Endothelial cell of umbilical vein (primary cell): ENCODE data around the gene RTEL1. TPM values are rescaled to one million over a fixed set of nuclear protein-coding genes. Genes with fewer than 3 reads are reported as not detected.
A peak's percentile ranks its signal among the peaks of the same experiment; 100 is the strongest.

ENCODE experiments used
- BruUV-seq: library from RNA; stranded (reverse); fragments of 400-500 nt; replicated peaks from 2 replicates; lab custom pipeline; 2021; lab: Mats Ljungman, UMichigan
- CTCF ChIA-PET: fragments of 300-600, 350-600 bp; sonication (Branson Sonifier 250); formaldehyde crosslinking; loops from one replicate; lab custom pipeline; 2021; ENCODE audit warnings: antibody characterized with exemption, inconsistent platforms; lab: Charles Lee
- POLR2A ChIA-PET: fragments of 300-600, 350-600 bp; sonication (Branson Sonifier 250); formaldehyde crosslinking; loops from one replicate; lab custom pipeline; 2021; ENCODE audit warnings: antibody characterized with exemption, inconsistent platforms; lab: Charles Lee
- DNase-seq: peaks from one replicate; pipeline ENCODE4 v3.0.0-alpha.2; 2011; ENCODE audit warnings: low read depth, low spot score
- FAIRE-seq: peaks from 2 replicates; lab custom pipeline; 2011; peaks lifted over from hg19 to GRCh38; lab: Jason Lieb, UNC
- H2AFZ ChIP-seq: 2 replicates; pipeline ENCODE4 v1.6.0; 2012; ENCODE audit warnings: low read depth, low read length, control low read depth, inconsistent platforms
- H3K27ac ChIP-seq: 2 replicates; pipeline ENCODE4 v1.5.1; 2011; ENCODE audit warnings: low read depth, mild to moderate bottlenecking, control low read depth, low read length, moderate library complexity; ENCODE audit not compliant: insufficient read depth
- H3K27me3 ChIP-seq, 2 experiments: 2 replicates each; pipeline versions ENCODE4 v1.6.0 to v1.6.1; 2011; ENCODE audit warnings: low read length in 2 of 2, mixed read lengths in 1 of 2; ENCODE audit not compliant: control insufficient read depth in 2 of 2, insufficient read depth in 2 of 2
- H3K36me3 ChIP-seq, 2 experiments: 2 replicates in 1 of 2; 3 replicates in 1 of 2; pipeline ENCODE4 v1.5.1; 2011; ENCODE audit warnings: low read length in 2 of 2, mild to moderate bottlenecking in 1 of 2, moderate library complexity in 1 of 2; ENCODE audit not compliant: control insufficient read depth in 2 of 2, insufficient read depth in 2 of 2; ENCODE audit errors: extremely low read depth in 1 of 2
- H3K4me1 ChIP-seq: 3 replicates; pipeline ENCODE4 v1.5.1; 2011; ENCODE audit warnings: mild to moderate bottlenecking, low read length; ENCODE audit not compliant: control insufficient read depth, insufficient read depth; ENCODE audit errors: extremely low read depth
- H3K4me2 ChIP-seq: 2 replicates; pipeline ENCODE4 v1.6.1; 2011; ENCODE audit warnings: low read length, control low read depth, mixed read lengths; ENCODE audit not compliant: insufficient read depth
- H3K4me3 ChIP-seq, 3 experiments: fragments of 200-600 bp in 1 of 3; sonication (generic), shearing (Covaris generic) in 1 of 3; replicated peaks in 1 of 3; 2 replicates each; pipeline ENCODE4 v1.5.1; 2011 to 2016; ENCODE audit warnings: control low read depth in 3 of 3, low read length in 3 of 3, mild to moderate bottlenecking in 2 of 3, inconsistent platforms in 1 of 3, low read depth in 1 of 3, moderate library complexity in 1 of 3; ENCODE audit not compliant: insufficient read depth in 1 of 3
- H3K79me2 ChIP-seq: 2 replicates; pipeline ENCODE4 v1.6.0; 2012; ENCODE audit warnings: low read length, inconsistent platforms; ENCODE audit not compliant: control insufficient read depth, insufficient read depth
- H3K9ac ChIP-seq: replicated peaks from 2 replicates; pipeline ENCODE3; 2011; ENCODE audit warnings: low read length, control low read depth; ENCODE audit not compliant: insufficient read depth; ENCODE audit errors: extremely low read depth
- H3K9me1 ChIP-seq: replicated peaks from 3 replicates; pipeline ENCODE4 v1.6.0; 2011; ENCODE audit warnings: mild to moderate bottlenecking, low read length; ENCODE audit not compliant: control insufficient read depth, insufficient read depth; ENCODE audit errors: extremely low read depth
- H3K9me3 ChIP-seq: replicated peaks from 2 replicates; pipeline ENCODE4 v1.5.1; 2012; ENCODE audit warnings: low read length, inconsistent platforms; ENCODE audit not compliant: control insufficient read depth, insufficient read depth
- H4K20me1 ChIP-seq: replicated peaks from 2 replicates; pipeline ENCODE3; 2011; ENCODE audit warnings: mild to moderate bottlenecking, low read length; ENCODE audit not compliant: control insufficient read depth, insufficient read depth; ENCODE audit errors: extremely low read depth
- EZH2 ChIP-seq: IDR thresholded peaks from 2 replicates; pipeline ENCODE4 v1.6.1; 2012; ENCODE audit warnings: borderline replicate concordance, low read depth, mild to moderate bottlenecking, moderate library complexity, low read length, inconsistent platforms; ENCODE audit not compliant: severe bottlenecking
- FOS ChIP-seq: IDR thresholded peaks from 2 replicates; pipeline ENCODE4 v1.6.1; 2011; ENCODE audit warnings: mild to moderate bottlenecking, low read length, moderate library complexity, borderline replicate concordance; ENCODE audit not compliant: insufficient read depth
- GATA2 ChIP-seq: IDR thresholded peaks from 2 replicates; pipeline ENCODE4 v1.7.0; 2011; ENCODE audit warnings: low read depth, mild to moderate bottlenecking, moderate library complexity, mixed read lengths, low read length; ENCODE audit not compliant: insufficient read length, insufficient read depth
- JUN ChIP-seq: IDR thresholded peaks from 2 replicates; pipeline ENCODE4 v1.6.1; 2011; ENCODE audit warnings: borderline replicate concordance, low read depth; ENCODE audit not compliant: insufficient read length, insufficient read depth
- MAX ChIP-seq: IDR thresholded peaks from 2 replicates; pipeline ENCODE4 v1.6.1; 2011; ENCODE audit not compliant: insufficient read depth, insufficient read length
- MYC ChIP-seq: IDR thresholded peaks from one replicate; pipeline ENCODE4 v1.6.1; 2011; ENCODE audit warnings: mild to moderate bottlenecking, low read depth, low read length
- POLR2A ChIP-seq: IDR thresholded peaks from 2 replicates; pipeline ENCODE4 v1.6.1; 2012; ENCODE audit warnings: low read depth, mild to moderate bottlenecking, control low read depth, low read length
- POLR2AphosphoS5 ChIP-seq: IDR thresholded peaks from 2 replicates; pipeline ENCODE4 v1.6.1; 2012; ENCODE audit warnings: low read depth, mild to moderate bottlenecking, control low read depth, low read length, moderate library complexity; ENCODE audit not compliant: insufficient read depth
- dilution Hi-C: fragments of 300-500 bp; cut with MboI; formaldehyde crosslinking; loops from one replicate; pipeline ENCODE4 v1.15.0; 2019; ENCODE audit warnings: low sequenced_read_pairs; ENCODE audit not compliant: extremely low pct_ligation_motif_present
- intact Hi-C: fragments of 100-400 bp; cut with micrococcal nuclease; formaldehyde crosslinking; loops from one replicate; pipeline ENCODE4 v1.10.0; 2022
- polyA plus RNA-seq, 4 experiments: library from polyadenylated mRNA; depleted of rRNA in 3 of 4; stranded (reverse) in 3 of 4; unstranded in 1 of 4; fragments of >200 nt; gene quantifications; 2 replicates each; pipeline versions ENCODE4 v1.2.1 to v1.2.3, GENCODE V29; 2011 to 2012; ENCODE audit warnings: missing spikeins in 1 of 4
- total RNA-seq: library from RNA; stranded (reverse); gene quantifications from 2 replicates; pipeline ENCODE4 v1.2.3, GENCODE V29; 2021
- TF ChIP-seq, protein P1 (sequence below), 2 donors: IDR thresholded peaks; 1 replicate in 1 of 2; 2 replicates in 1 of 2; pipeline ENCODE4 v1.5.1; 2011; ENCODE audit warnings: low read length in 2 of 2, mild to moderate bottlenecking in 2 of 2, moderate library complexity in 2 of 2, control low read depth in 1 of 2, inconsistent platforms in 1 of 2, low read depth in 1 of 2; ENCODE audit not compliant: insufficient read depth in 1 of 2; ENCODE audit errors: extremely low read depth in 1 of 2

The RTEL1 gene
- total and polyA plus RNA-seq, 2 donors (not counting 3 experiments of a cell fraction or from before 2014, with no cell fraction given) = 17.0 to 44.9 TPM

DNA sequence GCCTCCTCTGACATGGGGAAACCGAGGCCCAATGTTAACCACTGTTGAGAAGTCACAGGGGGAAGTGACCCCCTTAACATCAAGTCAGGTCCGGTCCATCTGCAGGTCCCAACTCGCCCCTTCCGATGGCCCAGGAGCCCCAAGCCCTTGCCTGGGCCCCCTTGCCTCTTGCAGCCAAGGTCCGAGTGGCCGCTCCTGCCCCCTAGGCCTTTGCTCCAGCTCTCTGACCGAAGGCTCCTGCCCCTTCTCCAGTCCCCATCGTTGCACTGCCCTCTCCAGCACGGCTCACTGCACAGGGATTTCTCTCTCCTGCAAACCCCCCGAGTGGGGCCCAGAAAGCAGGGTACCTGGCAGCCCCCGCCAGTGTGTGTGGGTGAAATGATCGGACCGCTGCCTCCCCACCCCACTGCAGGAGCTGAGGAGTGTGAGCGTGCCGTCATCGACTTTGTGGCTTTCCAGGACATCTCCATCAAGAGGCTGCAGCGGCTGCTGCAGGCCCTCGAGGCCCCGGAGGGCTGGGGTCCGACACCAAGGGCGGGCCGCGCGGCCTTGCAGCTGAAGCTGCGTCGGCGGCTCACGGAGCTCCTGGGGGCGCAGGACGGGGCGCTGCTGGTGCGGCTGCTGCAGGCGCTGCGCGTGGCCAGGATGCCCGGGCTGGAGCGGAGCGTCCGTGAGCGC, 39.9 kb downstream of the RTEL1 start:
- BruUV-seq = no TSS peak
- FAIRE-seq = no peak
- Histone ChIP-seq H3K4me2 (no peak overlapping the region), H2AFZ (no peak overlapping the region), H3K4me1 (peaks cover 35% of the 10 kb centered on the region), H3K9ac (no peak overlapping the region), H3K9me3 (no peaks in the 10 kb centered on the region), H4K20me1 (no peaks in the 10 kb centered on the region), H3K36me3 (no peaks in the 10 kb centered on the region), H3K27me3 (no peaks in the 10 kb centered on the region), H3K4me3 (no peak overlapping the region), H3K79me2 (no peaks in the 10 kb centered on the region), H3K27ac (peak overlapping the region; percentile 91), H3K9me1 (no peaks in the 10 kb centered on the region)
- ChIA-PET CTCF (interaction anchor here (0.8 to 3.0 kb wide), 10 partner anchors 9 to 276 kb away, joined by 3 to 19 read pairs (median 4); partner anchors contain the start of genes ARFRP1, TPD52L2 and ZGPAT), POLR2A (no interaction called here)
- intact Hi-C loops (loop anchor here (2.0 to 5.0 kb wide), 2 partner anchors 39 kb away; partner anchors contain the start of genes LIME1, RTEL1 and SLC2A4RG), dilution Hi-C loops (no loop called here)
- TF ChIP-seq POLR2AphosphoS5 (peak; percentile 23), GATA2 (no peak)
- DNase-seq = no peak

DNA sequence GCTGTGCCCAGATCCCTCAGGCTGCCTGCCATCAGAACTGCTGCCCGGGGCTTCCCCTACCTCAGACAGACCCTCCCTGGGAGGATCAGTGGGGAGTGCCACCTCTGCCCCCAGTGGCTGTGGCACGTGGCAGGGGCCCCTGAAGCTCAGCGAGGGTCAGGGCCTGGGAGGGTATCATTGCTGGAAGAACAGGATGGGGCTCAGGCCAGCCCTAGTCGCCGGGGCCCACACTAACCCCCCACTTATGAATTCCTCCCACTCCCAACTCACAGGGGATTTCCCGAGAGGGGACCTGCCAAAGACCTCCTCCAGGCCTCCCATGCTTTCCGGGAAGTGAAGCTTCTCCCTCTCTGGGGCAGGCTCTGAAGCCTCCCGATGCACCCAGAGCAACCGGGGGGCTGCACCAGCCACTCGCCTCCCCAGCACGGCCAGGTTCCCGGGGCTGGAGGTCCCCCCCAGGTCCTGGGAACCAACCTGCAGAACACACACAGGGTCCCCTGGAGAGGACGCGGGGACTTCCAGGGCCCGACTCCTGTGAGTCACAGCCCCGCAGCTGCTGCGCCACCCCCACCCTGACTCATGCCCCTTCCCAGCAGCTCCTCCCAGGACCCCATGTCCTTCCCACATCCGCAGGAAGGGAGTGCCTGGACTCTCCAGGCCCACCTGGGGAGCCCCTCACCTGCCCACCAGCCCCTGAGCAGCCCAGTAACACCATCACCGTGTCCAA, 40.8 kb downstream of the RTEL1 start:
- Histone ChIP-seq H3K4me1 (peaks cover 35% of the 10 kb centered on the region), H3K9me3 (no peaks in the 10 kb centered on the region), H3K4me2 (peak overlapping the region; percentile 23), H3K79me2 (no peaks in the 10 kb centered on the region), H4K20me1 (no peaks in the 10 kb centered on the region), H3K36me3 (no peaks in the 10 kb centered on the region), H3K9me1 (no peaks in the 10 kb centered on the region), H2AFZ (no peak overlapping the region), H3K27ac (peak overlapping the region; percentile 91), H3K4me3 (no peak overlapping the region), H3K27me3 (no peaks in the 10 kb centered on the region), H3K9ac (peak overlapping the region; percentile 20)
- FAIRE-seq (peak; percentile 91), DNase-seq (peak; percentile 90)
- BruUV-seq = no TSS peak
- intact Hi-C loops (loop anchor here (1.0 to 5.0 kb wide), 3 partner anchors 12 to 40 kb away; partner anchors contain the start of genes LIME1, RTEL1 and SLC2A4RG), dilution Hi-C loops (no loop called here)
- ChIA-PET POLR2A (interaction anchor here (1.0 to 1.5 kb wide), 2 partner anchors 9 to 33 kb away, joined by 3 to 8 read pairs; partner anchors contain the start of genes ARFRP1 and ZGPAT), CTCF (interaction anchor here (0.8 to 3.0 kb wide), 10 partner anchors 8 to 275 kb away, joined by 3 to 19 read pairs (median 4); partner anchors contain the start of genes ARFRP1, RTEL1, TPD52L2 and ZGPAT)
- no peak for TF ChIP-seq GATA2
- TF ChIP-seq FOS = peak; percentile 92
- TF ChIP-seq EZH2 = no peak
- TF ChIP-seq POLR2AphosphoS5 = peak; percentile 90
- peak; percentile 54 for TF ChIP-seq JUN
- TF ChIP-seq, protein P1, sequence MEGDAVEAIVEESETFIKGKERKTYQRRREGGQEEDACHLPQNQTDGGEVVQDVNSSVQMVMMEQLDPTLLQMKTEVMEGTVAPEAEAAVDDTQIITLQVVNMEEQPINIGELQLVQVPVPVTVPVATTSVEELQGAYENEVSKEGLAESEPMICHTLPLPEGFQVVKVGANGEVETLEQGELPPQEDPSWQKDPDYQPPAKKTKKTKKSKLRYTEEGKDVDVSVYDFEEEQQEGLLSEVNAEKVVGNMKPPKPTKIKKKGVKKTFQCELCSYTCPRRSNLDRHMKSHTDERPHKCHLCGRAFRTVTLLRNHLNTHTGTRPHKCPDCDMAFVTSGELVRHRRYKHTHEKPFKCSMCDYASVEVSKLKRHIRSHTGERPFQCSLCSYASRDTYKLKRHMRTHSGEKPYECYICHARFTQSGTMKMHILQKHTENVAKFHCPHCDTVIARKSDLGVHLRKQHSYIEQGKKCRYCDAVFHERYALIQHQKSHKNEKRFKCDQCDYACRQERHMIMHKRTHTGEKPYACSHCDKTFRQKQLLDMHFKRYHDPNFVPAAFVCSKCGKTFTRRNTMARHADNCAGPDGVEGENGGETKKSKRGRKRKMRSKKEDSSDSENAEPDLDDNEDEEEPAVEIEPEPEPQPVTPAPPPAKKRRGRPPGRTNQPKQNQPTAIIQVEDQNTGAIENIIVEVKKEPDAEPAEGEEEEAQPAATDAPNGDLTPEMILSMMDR (IDR thresholded peaks at IDR 0.05; ENCODE audit: extremely low read depth in 1 of 2, insufficient read depth in 1 of 2, low read depth in 1 of 2, low read length in 2 of 2) = no peak
- no peak for TF ChIP-seq MYC
- TF ChIP-seq POLR2A = peak; percentile 24
- TF ChIP-seq MAX = no peak
